DND-41 (cell line): ENCODE results near the gene NFATC2IP.
A peak's percentile ranks its signal among the peaks of the same experiment; 100 is the strongest.

Experiments used
- ATAC-seq: fragments of 200-7000 bp; cut with Tn5 transposase; 3 replicates; pipeline ENCODE4 v1.9.1; 2021; ENCODE audit warnings: low read depth; ENCODE audit not compliant: insufficient read depth
- DNase-seq: peaks from one replicate; pipeline ENCODE4 v3.0.0-alpha.2; 2020
- H2AFZ ChIP-seq: 2 replicates; pipeline ENCODE4 v1.6.0; 2012; ENCODE audit warnings: low read depth, low read length
- H3K27ac ChIP-seq: 2 replicates; pipeline ENCODE4 v1.5.1; 2012; ENCODE audit warnings: low read length, inconsistent platforms
- H3K27me3 ChIP-seq: fragments of 200-600 bp; sonication (generic); 2 replicates; pipeline ENCODE4 v1.6.0; 2012; ENCODE audit warnings: low read length, mild to moderate bottlenecking, inconsistent platforms; ENCODE audit not compliant: insufficient read depth, poor library complexity
- H3K36me3 ChIP-seq: 2 replicates; pipeline ENCODE4 v1.5.1; 2012; ENCODE audit warnings: low read length, inconsistent platforms; ENCODE audit not compliant: insufficient read depth
- H3K4me1 ChIP-seq: 2 replicates; pipeline ENCODE4 v1.5.1; 2012; ENCODE audit warnings: mild to moderate bottlenecking, low read length; ENCODE audit not compliant: insufficient read depth
- H3K4me2 ChIP-seq: 2 replicates; pipeline ENCODE4 v1.6.0; 2012; ENCODE audit warnings: mild to moderate bottlenecking, moderate library complexity, low read length, inconsistent platforms; ENCODE audit not compliant: insufficient read depth
- H3K4me3 ChIP-seq, 2 experiments: fragments of 200-600 bp in 1 of 2; shearing (Covaris generic) in 1 of 2; 2 replicates each; pipeline ENCODE4 v1.5.1; 2012 to 2016; ENCODE audit warnings: inconsistent platforms in 2 of 2, low read length in 2 of 2, mild to moderate bottlenecking in 2 of 2, low read depth in 1 of 2, moderate library complexity in 1 of 2
- H3K79me2 ChIP-seq: 2 replicates; pipeline ENCODE4 v1.6.0; 2012; ENCODE audit warnings: low read length, inconsistent platforms; ENCODE audit not compliant: insufficient read depth
- H3K9ac ChIP-seq: 2 replicates; pipeline ENCODE4 v1.6.0; 2012; ENCODE audit warnings: low read depth, mild to moderate bottlenecking, inconsistent platforms, low read length, moderate library complexity
- H3K9me3 ChIP-seq: 2 replicates; pipeline ENCODE4 v1.5.1; 2012; ENCODE audit warnings: low read length, moderate library complexity, mild to moderate bottlenecking, inconsistent platforms; ENCODE audit not compliant: insufficient read depth, severe bottlenecking
- H4K20me1 ChIP-seq: 2 replicates; pipeline ENCODE4 v1.6.0; 2012; ENCODE audit warnings: low read length; ENCODE audit not compliant: insufficient read depth
- CTCF ChIP-seq: IDR thresholded peaks from 2 replicates; pipeline ENCODE4 v1.5.1; 2012; ENCODE audit warnings: borderline replicate concordance, low read length, moderate library complexity, mild to moderate bottlenecking; ENCODE audit not compliant: poor library complexity, severe bottlenecking; ENCODE audit errors: extremely low read depth
- EZH2 ChIP-seq: IDR thresholded peaks from 3 replicates; pipeline ENCODE4 v1.6.1; 2012; ENCODE audit warnings: borderline replicate concordance, low read depth, mild to moderate bottlenecking, moderate library complexity, low read length, inconsistent platforms; ENCODE audit not compliant: severe bottlenecking

Gene NFATC2IP

GRCh38 chr16:28912558-28912957, 38.2 kb upstream of the NFATC2IP start:
- H3K4me2 ChIP-seq, result no peak overlapping the region
- peaks cover 40% of the 10 kb centered on the region for H3K36me3 ChIP-seq
- DNase-seq, result no peak

GRCh38 chr16:28913946-28914724, 36.6 kb upstream of the NFATC2IP start:
- H4K20me1 ChIP-seq, result no peaks in the 10 kb centered on the region
- TF ChIP-seq EZH2 (no peak), CTCF (no peak)
- peaks cover 39% of the 10 kb centered on the region for H3K36me3 ChIP-seq
- H3K4me2 ChIP-seq, result no peak overlapping the region
- H3K4me1 ChIP-seq, result no peaks in the 10 kb centered on the region
- no peak overlapping the region for H2AFZ ChIP-seq
- ATAC-seq (peak; percentile 35; the same call in 1 of the 3 replicates), DNase-seq (no peak)
- H3K27me3 ChIP-seq, result no peaks in the 10 kb centered on the region
- no peak overlapping the region for H3K27ac ChIP-seq
- no peaks in the 10 kb centered on the region for H3K9me3 ChIP-seq
- H3K4me3 ChIP-seq, result no peak overlapping the region
- no peaks in the 10 kb centered on the region for H3K79me2 ChIP-seq
- no peak overlapping the region for H3K9ac ChIP-seq

More at GRCh38 chr16:28912558-28912957, 38.2 kb upstream of the NFATC2IP start:
- no peak overlapping the region for H3K9ac ChIP-seq
- no peaks in the 10 kb centered on the region for H3K79me2 ChIP-seq
- no peak for ATAC-seq
- TF ChIP-seq CTCF, result no peak
- TF ChIP-seq EZH2, result no peak
- no peaks in the 10 kb centered on the region for H3K27me3 ChIP-seq
- H2AFZ ChIP-seq, result no peak overlapping the region
- H3K4me1 ChIP-seq, result no peaks in the 10 kb centered on the region
- no peak overlapping the region for H3K27ac ChIP-seq
- no peaks in the 10 kb centered on the region for H4K20me1 ChIP-seq
- H3K4me3 ChIP-seq, result no peak overlapping the region
- H3K9me3 ChIP-seq, result no peaks in the 10 kb centered on the region

GRCh38 chr16:28915181-28915580, 35.6 kb upstream of the NFATC2IP start:
- H2AFZ ChIP-seq, result no peak overlapping the region
- H3K4me1 ChIP-seq, result no peaks in the 10 kb centered on the region
- no peak overlapping the region for H3K4me3 ChIP-seq
- ATAC-seq (no peak), DNase-seq (no peak)
- no peak for TF ChIP-seq CTCF
- TF ChIP-seq EZH2, result no peak
- H4K20me1 ChIP-seq, result no peaks in the 10 kb centered on the region
- H3K9ac ChIP-seq, result no peak overlapping the region
- no peak overlapping the region for H3K4me2 ChIP-seq
- no peak overlapping the region for H3K27ac ChIP-seq
- H3K79me2 ChIP-seq, result no peaks in the 10 kb centered on the region
- H3K36me3 ChIP-seq, result peaks cover 44% of the 10 kb centered on the region
- H3K9me3 ChIP-seq, result no peaks in the 10 kb centered on the region
- H3K27me3 ChIP-seq, result no peaks in the 10 kb centered on the region
